ENCODE measurements around the gene NDOR1.

NDOR1 gene

GRCh38 chr9:137205126-137206069, at the start of gene NDOR1, which contains the start of gene TMEM203:
Gene NDOR1, plus strand, starts transcription at chr9:137205700. Its CDS starts 78 bp downstream, at chr9:137205778.
Gene TMEM203, minus strand, starts transcription at chr9:137205648. Its CDS starts 234 bp downstream, at chr9:137205414.
- DNase-seq, result peak; percentile 68

- no peak for DNase-seq
Measured at GRCh38 chr9:137156567-137157375, 48.7 kb upstream of the NDOR1 start.

DNA sequence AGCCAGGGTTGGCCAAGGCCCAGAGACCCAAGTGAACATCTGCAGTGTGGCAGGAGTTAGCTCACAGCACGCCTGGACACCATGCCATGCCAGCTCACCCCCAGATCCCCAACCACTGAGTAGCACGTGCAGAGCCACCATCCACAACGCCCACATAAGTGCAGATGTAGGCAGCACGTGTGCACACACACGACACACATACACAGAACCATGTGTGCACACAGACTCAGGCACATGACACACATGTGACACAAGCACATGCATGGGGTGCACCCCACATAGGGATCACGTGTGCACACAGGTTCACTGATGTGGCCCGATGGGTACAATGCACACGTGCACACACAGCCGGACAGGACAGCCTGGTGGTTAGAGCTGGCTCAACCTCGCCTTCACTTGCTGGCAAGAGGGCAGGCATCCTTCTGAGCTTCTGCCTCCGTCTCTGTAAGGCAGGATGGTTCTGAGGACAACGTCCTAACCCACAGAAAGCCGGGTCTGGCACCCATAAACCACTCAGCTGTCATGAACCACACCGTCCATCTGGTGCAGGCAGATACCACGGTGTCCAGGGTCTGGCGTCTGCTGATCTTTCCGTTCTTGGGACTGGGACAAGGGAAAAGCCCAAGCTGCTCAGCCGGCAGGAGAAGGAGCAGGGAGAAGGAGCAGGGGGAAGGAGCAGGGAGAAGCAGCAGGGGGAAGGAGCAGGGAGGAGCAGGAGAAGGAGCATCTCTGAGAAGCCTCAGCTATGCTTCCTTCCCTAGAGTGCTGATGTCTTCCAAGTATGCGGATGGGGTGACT, 47.7 kb upstream of the NDOR1 start:
- no peak for DNase-seq

DNA sequence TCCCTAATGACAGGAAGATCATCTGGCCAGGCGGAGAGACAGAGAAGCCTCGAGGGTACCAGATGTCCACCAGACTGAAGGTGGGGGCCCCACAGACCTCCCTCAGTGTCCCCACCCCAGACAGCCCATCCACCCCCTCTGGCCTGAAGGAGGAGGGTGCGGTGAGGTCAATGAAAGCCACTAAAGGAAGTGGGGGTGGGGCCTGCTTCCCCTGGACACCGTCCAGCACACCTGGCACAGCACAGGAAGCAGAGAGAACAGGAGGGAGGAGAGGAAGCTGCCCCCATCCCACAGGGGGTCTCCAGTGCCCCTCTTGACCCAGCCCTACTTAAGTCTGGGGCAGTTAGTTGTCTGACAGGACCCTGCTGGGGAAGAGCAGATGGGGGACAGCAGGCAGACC, 46.9 kb upstream of the NDOR1 start:
- no peak for DNase-seq

DNA sequence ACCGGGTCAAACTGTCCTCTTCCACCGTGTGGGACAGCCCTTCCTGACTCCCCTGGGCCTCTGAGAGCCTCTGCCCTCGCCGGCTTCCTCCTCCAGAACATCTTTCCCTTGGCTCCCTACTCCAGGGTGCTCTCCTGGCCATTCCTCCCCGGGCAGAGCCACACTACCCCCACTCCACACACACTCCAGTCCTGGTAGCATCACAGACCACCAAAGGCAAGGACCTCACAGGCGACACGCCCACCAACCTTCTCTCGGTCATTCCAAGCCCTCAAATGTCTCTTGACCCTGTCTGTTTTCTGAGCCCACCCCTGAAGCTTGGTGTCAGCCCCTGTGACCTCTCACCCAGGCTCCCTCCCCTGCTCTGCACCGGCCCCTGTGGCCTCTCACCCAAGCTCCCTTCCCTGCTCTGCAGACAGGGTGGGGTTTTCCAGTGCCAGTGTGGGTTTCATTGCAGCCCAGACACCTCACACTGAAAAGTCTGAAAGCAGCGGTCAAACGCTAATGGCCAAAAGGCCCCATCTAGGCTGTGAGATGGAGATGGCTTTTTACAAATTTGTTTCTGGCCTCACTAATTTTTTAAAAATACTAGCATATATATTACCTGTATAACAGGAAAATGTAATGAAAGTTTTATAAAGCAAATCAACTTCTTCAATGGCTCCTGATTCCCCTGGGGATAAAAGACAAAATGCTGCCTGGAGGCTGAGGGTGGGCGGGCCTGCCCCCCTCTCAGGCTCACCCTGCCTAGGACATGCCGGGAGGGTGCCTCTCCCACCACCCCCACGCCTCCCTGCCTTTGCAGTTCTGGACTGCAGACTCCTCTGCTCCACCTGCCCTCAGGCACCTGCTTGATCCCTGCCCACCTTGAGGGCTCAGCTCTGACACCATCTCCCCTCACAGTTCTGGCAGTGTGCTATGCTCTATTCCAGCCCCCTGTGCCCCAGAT, 46.1 kb upstream of the NDOR1 start:
- DNase-seq, result no peak

GRCh38 chr9:137160054-137160425, 45.5 kb upstream of the NDOR1 start:
- no peak for DNase-seq

- DNase-seq, result no peak
Measured at GRCh38 chr9:137160716-137161557, 44.6 kb upstream of the NDOR1 start.

DNA sequence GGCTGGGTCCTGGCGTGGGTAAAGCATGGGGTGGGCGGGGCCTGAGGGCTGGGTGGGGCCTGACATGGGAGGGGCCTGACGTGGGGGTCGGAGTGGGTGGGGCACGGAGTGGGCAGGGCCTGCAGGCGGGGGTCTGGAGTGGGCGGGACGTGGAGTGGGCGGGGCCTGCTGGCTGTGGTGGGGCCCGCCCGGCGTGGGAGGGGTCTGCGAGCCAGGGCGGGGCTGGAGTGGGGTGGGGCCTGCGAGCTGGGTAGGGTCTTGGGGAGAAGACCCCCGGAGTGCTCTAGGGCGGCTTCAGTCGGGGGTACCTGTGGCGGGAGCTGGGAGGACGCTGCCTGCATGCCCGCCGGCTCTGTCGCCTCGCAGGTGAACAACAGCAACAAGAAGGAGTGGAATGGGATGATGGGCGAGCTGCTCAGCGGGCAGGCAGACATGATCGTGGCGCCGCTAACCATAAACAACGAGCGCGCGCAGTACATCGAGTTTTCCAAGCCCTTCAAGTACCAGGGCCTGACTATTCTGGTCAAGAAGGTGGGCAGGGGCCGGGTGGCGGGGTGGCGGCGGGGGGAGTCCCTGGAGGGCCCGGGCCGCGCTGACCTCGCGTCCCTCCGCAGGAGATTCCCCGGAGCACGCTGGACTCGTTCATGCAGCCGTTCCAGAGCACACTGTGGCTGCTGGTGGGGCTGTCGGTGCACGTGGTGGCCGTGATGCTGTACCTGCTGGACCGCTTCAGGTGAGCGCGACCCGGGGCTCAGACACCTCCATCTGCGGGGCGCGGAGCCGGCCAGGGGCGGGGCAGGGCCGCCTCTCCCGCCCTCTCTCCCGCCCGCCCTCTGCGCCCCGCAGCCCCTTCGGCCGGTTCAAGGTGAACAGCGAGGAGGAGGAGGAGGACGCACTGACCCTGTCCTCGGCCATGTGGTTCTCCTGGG, 43.7 kb upstream of the NDOR1 start:
- DNase-seq, result no peak

DNA sequence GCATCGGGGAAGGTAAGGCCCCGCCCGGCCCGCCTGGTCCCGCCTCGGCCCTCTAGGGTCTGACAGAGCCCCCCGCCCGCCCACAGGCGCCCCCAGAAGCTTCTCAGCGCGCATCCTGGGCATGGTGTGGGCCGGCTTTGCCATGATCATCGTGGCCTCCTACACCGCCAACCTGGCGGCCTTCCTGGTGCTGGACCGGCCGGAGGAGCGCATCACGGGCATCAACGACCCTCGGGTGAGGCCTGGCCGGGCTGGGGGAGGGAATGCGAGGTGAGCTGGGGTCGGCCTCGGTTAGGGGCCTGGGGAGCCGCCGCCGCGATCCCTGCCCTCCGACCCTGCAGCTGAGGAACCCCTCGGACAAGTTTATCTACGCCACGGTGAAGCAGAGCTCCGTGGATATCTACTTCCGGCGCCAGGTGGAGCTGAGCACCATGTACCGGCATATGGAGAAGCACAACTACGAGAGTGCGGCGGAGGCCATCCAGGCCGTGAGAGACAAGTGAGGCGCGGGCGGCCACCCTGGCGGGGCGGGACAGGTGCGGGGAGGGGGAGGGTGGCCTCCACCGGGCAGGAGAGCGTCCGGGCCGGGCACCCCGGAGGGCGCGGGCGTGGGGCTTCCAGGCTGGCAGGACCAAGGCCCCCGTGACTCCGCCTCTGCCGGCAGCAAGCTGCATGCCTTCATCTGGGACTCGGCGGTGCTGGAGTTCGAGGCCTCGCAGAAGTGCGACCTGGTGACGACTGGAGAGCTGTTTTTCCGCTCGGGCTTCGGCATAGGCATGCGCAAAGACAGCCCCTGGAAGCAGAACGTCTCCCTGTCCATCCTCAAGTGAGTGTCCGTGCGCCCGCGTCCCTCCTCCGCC, 42.8 kb upstream of the NDOR1 start:
- no peak for DNase-seq

DNA sequence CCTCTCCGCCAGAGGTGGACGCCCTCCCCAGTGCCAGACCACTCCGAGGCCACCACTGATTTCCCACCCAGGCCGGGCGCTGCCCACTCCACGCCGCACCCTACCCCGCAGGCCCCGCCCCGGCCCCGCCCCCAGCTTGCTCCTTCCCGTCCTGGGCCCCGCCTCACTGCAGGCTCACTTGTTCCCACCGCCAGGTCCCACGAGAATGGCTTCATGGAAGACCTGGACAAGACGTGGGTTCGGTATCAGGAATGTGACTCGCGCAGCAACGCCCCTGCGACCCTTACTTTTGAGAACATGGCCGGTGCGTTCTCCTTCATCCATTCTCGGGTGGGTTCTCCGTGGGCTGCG, 42.2 kb upstream of the NDOR1 start:
- DNase-seq, result no peak

GRCh38 chr9:137163805-137164204, 41.7 kb upstream of the NDOR1 start:
- DNase-seq, result no peak

DNA sequence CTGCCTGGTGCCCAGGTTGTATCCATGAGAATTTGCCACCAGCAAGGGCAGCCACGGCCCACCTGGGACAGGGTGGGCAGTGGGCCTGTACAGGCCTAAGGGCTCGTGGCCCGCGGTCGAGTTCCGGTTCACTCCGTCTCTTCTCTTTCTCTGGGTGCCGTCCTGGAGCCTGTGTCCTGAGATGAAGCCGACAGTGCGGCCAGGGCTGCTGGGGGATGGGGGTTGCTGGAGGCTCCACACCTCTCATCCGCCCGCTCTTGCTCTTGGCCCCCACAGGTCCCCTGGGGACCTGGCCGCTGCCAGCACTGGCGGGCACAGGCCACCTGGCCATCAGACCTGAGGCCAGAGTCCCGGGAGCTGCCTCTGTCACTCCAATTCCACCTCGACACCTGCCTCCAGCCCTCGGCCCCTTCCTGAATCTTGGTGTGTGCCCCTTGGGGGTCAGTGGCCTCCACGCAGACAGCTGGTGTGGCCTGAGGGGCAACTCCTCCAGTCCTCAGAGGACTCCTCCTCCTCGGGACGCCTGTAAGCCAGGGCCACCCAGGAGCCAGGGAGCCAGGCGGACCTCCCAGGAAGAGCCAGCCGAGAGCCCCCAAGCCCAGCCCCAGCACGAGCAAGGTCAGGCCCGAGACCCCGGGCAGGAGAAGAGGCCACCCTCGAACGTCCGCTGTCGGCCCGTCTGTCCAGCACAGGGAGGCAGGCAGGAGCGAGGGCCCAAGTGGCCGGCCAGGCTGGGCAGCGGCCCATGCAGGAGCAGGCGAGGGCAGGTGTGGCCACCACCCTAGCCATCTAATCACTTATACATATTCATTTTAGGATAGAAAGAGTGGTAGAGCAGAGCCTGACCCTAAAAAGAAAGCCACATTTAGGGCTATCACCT, 40.9 kb upstream of the NDOR1 start:
- DNase-seq, result no peak

DNA sequence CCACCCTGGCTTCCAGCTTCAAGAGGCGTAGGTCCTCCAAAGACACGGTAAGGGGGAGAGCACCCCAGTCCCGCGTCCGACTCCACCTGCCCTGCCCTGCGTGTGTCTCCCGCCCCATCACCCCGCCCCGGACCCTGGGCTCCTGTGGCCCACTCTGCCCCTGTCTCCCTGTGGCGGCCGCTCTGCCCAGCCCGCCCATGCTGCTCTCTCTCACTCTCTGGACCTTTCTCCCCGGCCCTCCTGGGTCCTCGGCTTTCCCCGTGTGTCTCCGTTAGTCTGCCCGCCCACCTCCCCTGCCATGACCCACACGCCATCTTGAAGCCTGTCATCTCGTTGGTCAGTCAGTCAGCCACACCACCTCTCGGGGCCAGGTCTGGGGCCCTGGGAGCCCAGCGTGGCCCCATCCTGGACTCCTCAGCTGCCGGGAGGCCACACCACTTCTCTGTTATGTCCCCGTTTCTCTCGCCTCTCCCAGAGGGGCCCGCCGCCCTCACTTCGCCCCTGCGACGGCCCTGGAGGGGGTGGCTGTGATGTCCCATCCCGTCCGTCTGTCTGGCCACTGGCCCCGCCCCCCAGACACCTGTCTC, 40.2 kb upstream of the NDOR1 start:
- no peak for DNase-seq

GRCh38 chr9:137166380-137167229, 38.9 kb upstream of the NDOR1 start:
- DNase-seq, result no peak

DNA sequence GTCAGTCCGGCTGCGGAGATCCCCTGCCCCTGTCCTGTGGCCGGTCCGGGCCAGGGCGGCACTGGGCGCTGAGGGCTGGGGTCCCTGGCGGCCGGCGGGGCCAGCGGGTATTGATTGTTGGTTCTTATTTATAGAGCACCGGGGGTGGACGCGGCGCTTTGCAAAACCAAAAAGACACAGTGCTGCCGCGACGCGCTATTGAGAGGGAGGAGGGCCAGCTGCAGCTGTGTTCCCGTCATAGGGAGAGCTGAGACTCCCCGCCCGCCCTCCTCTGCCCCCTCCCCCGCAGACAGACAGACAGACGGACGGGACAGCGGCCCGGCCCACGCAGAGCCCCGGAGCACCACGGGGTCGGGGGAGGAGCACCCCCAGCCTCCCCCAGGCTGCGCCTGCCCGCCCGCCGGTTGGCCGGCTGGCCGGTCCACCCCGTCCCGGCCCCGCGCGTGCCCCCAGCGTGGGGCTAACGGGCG, 38.2 kb upstream of the NDOR1 start:
- DNase-seq, result no peak
